Mononuclear cell (primary cell): ENCODE results near the gene PIWIL4. TPM values are rescaled to one million over a fixed set of nuclear protein-coding genes. Genes with fewer than 3 reads are reported as not detected.

Experiments
- H3K27me3 ChIP-seq: 2 replicates; pipeline ENCODE4 v1.6.0; 2011; ENCODE audit warnings: low read length, control low read depth; ENCODE audit not compliant: insufficient read depth
- H3K4me1 ChIP-seq: 2 replicates; pipeline ENCODE4 v1.5.1; 2011; ENCODE audit warnings: mild to moderate bottlenecking, low read length, control low read depth; ENCODE audit not compliant: insufficient read depth
- H3K4me3 ChIP-seq: 2 replicates; pipeline ENCODE4 v1.5.1; 2011; ENCODE audit warnings: mild to moderate bottlenecking, low read length, moderate library complexity
- H3K9me3 ChIP-seq: 2 replicates; pipeline ENCODE4 v1.5.1; 2011; ENCODE audit warnings: low read depth, mild to moderate bottlenecking, control low read depth, low read length
- total RNA-seq: library from RNA; depleted of rRNA; stranded (reverse); fragments of >200 nt; gene quantifications from one replicate; pipeline ENCODE4 v1.2.3, GENCODE V29; 2012

Gene PIWIL4
- total RNA-seq = 5.2 TPM

- Histone ChIP-seq H3K4me3 (no peak within 1 kb of the TSS), H3K4me1 (peaks cover 9% of the 10 kb centered on the region), H3K9me3 (no peaks in the 10 kb centered on the region), H3K27me3 (no peaks in the 10 kb centered on the region)
Measured at GRCh38 chr11:94567181-94567670, at the start of gene PIWIL4. Gene PIWIL4, plus strand, starts transcription at chr11:94567368. Its CDS starts 151 bp downstream, at chr11:94567519.

- H3K4me1 ChIP-seq = peaks cover 9% of the 10 kb centered on the region
- H3K27me3 ChIP-seq = no peaks in the 10 kb centered on the region
- no peaks in the 10 kb centered on the region for H3K9me3 ChIP-seq
- H3K4me3 ChIP-seq = no peak overlapping the region
Measured at GRCh38 chr11:94518300-94518699, 48.9 kb upstream of the PIWIL4 start.

- Histone ChIP-seq H3K4me3 (no peak overlapping the region), H3K27me3 (no peaks in the 10 kb centered on the region), H3K4me1 (peaks cover 7% of the 10 kb centered on the region), H3K9me3 (no peaks in the 10 kb centered on the region)
Measured at GRCh38 chr11:94519478-94520084, 47.6 kb upstream of the PIWIL4 start.

DNA sequence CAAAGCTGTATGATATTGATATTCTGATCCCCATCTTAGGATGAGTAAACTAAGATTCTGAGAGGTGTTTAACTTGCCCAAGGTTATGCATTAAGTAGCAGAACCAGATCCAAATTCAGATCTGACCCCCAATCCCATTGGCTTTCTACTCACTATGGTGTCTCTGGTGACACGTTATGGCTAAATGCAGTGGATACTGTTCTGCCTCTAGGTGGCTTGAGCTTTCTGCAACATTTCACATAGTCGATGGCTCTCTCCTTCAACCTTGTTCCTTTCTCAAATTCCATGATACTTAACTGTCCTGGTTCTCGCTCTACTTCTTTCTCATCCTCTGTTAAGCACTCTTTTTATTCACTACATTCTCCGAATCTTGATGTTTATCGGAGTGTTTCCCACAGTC is 45.5 kb upstream of the PIWIL4 start:
- no peaks in the 10 kb centered on the region for H3K27me3 ChIP-seq
- H3K9me3 ChIP-seq = no peaks in the 10 kb centered on the region
- peaks cover 18% of the 10 kb centered on the region for H3K4me1 ChIP-seq
- no peak overlapping the region for H3K4me3 ChIP-seq

- Histone ChIP-seq H3K27me3 (no peaks in the 10 kb centered on the region), H3K4me1 (peaks cover 18% of the 10 kb centered on the region), H3K9me3 (no peaks in the 10 kb centered on the region), H3K4me3 (no peak overlapping the region)
Measured at GRCh38 chr11:94524341-94524740, 42.8 kb upstream of the PIWIL4 start.

- Histone ChIP-seq H3K4me1 (peaks cover 10% of the 10 kb centered on the region), H3K27me3 (no peaks in the 10 kb centered on the region), H3K4me3 (no peak overlapping the region), H3K9me3 (no peaks in the 10 kb centered on the region)
Measured at GRCh38 chr11:94525546-94526324, 41.4 kb upstream of the PIWIL4 start.

DNA sequence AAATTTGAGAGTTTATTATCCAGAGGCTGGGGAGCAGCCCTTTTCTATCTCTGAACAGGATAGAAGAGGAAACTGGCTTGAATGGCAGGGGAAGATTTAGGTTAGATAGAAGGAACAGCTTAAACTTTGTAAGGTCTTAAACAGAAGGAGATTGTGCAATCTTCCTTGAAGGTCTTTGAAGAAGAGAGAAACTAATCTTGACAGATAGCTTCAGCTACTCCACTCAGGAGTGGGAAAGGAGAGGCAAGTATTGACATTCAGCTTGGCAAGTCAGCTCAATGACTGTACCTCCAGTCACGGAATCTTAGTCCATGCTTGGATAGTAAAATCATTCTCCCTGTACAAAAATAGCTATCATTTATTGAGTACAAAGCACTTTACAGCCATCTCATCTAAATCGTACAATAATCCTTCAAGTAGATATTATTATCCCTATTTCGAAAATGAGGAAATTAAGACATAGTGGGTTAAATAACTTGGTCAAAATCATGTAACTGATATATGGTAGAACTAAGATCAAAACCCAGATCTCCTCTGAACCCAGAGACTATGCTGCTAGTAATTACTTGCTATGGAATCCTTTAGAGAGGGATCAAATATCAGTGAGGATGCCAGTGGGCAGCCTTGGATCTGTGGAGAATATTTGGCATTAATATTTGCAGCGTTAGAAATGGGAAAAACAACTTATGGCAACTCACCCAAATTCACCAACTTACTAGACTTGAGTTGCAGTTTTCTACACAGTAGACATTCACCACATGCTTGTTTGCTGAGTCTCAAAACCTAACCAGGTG is 40.3 kb upstream of the PIWIL4 start:
- peaks cover 10% of the 10 kb centered on the region for H3K4me1 ChIP-seq
- H3K9me3 ChIP-seq = no peaks in the 10 kb centered on the region
- H3K4me3 ChIP-seq = no peak overlapping the region
- H3K27me3 ChIP-seq = no peaks in the 10 kb centered on the region

DNA sequence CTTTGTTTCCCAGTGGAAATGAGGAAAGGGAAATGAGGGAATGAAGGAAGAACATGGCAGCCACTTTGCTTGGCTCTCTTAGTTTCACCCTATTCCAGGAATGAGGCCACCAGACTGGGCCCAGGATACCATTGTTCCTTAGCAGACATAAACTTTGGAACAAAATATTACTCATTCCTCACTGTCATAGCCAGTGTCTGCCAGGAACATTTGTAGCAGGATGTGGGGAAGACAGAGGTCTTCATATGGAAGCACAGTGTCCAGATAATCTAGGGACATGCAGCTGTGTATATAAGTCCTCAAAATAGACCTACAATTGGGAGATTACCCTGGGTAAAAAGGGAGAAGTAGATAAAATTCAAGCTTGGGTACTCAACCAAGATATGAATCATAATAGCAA is 38.6 kb upstream of the PIWIL4 start:
- H3K27me3 ChIP-seq = no peaks in the 10 kb centered on the region
- H3K4me3 ChIP-seq = no peak overlapping the region
- H3K4me1 ChIP-seq = peaks cover 12% of the 10 kb centered on the region
- no peaks in the 10 kb centered on the region for H3K9me3 ChIP-seq

DNA sequence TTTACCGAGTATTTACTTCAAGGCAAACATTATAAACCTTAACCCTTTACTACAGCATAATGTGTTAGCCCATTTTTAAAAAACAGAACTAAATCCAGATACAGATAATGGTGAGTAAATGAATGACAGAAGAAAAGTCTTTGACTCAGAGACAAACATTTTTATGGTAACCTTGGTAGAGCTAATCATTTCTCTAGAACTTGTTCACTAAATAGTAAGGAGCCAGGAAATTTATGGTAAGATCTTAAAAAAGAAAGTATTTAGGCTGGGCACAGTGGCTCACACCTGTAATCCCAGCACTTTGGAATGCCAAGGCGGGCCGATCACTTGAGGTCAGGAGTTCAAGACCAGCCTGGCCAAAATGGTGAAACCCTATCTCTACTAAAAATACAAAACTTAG is 35.0 kb upstream of the PIWIL4 start:
- H3K4me1 ChIP-seq = peaks cover 14% of the 10 kb centered on the region
- H3K27me3 ChIP-seq = no peaks in the 10 kb centered on the region
- no peak overlapping the region for H3K4me3 ChIP-seq
- H3K9me3 ChIP-seq = no peaks in the 10 kb centered on the region

DNA sequence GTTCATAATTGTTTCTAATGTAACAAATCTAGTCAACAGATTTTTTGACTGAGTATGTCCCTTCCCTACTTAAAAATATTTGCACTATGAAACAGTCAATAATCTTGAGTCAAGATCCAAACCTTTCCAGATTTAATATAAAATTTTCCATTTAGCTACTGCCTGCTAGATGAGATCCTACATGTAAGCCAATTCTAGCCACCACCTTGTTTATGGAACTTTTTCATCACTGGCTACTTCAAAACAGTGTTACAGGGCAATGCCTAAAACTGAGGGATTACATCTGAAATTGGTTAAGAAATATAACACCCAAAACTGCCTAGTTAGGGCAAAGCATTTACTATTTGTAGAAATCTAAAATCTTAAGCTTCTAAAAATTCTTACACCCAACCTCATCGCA is 34.0 kb upstream of the PIWIL4 start:
- no peak overlapping the region for H3K4me3 ChIP-seq

DNA sequence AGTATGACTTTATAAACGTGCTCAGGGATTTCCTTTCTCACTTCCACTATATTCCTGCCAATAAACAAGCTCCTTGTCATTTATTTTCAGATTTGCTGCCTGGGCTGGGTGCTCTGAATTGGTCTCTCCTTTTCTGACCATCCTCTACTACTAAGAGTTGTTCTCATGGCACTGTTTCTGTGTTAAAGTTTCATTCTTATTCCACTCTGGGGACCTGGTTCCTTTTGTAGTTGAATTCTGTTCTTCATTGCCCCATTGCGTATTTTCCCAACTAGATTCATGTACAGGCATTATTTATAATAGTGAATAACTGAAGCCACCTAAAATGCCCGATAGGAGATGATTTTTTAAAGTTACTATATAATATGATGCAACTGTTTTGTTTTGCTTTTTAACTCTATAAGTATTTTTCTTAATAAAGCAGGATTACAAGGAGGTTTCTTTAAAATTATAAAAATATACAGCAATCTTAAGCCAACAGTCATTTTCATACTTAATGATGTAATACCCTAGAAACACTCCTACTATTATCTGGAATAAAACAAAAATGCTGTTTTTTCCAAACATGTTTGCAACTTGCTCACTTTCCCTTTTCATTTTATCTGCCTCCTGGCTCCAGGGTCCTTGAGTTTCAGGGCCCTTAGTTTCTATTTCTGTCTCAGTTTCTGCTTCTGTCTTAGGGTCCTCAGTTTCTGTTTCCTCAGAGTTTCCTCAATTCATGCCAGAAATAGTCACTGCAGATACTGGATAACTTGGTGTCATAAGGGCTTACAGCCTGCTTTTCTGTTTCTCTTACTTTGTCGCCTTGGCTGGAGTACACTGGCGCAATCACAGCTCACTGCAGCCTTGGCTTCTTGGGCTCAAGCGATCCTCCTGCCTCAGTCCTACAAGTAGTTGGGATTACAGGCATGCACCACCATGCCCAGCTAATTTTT is 33.2 kb upstream of the PIWIL4 start:
- no peaks in the 10 kb centered on the region for H3K9me3 ChIP-seq
- H3K4me1 ChIP-seq = peaks cover 20% of the 10 kb centered on the region
- H3K27me3 ChIP-seq = no peaks in the 10 kb centered on the region
- no peak overlapping the region for H3K4me3 ChIP-seq

More for the DNA sequence above, 34.0 kb upstream of the PIWIL4 start:
- H3K4me1 ChIP-seq = peaks cover 20% of the 10 kb centered on the region
- no peaks in the 10 kb centered on the region for H3K27me3 ChIP-seq
- H3K9me3 ChIP-seq = no peaks in the 10 kb centered on the region

GRCh38 chr11:94536386-94536785 is 30.8 kb upstream of the PIWIL4 start:
- no peaks in the 10 kb centered on the region for H3K9me3 ChIP-seq
- H3K27me3 ChIP-seq = no peaks in the 10 kb centered on the region
- H3K4me1 ChIP-seq = peaks cover 20% of the 10 kb centered on the region
- H3K4me3 ChIP-seq = no peak overlapping the region

DNA sequence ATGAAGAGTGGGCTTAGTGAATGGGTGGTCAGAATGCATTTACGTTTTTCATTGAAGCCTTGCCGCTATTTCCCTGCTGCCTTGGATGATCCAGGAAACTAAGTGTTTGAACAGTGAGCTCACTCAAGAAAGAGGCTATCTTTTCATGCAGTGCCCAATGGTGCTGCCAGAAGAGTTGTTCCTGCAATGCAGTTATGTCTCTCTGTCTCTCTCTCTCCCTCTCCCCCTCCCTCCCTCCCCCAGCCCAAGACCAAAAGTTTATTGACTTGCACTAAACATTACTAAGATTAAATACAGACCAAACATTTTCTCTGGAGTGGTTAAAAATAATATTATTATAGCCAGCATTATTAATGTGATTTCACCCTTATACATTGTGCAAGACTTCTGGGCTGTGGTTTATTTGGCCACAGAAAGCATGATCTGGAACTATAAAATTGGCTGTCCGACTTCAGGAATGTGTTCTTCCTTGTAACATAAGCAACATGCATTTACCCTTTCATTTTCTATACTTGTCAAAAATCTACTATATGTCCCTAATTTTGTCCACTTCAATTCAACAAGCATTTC is 30.1 kb upstream of the PIWIL4 start:
- no peak overlapping the region for H3K4me3 ChIP-seq
- H3K27me3 ChIP-seq = no peaks in the 10 kb centered on the region
- H3K4me1 ChIP-seq = peaks cover 20% of the 10 kb centered on the region
- no peaks in the 10 kb centered on the region for H3K9me3 ChIP-seq

DNA sequence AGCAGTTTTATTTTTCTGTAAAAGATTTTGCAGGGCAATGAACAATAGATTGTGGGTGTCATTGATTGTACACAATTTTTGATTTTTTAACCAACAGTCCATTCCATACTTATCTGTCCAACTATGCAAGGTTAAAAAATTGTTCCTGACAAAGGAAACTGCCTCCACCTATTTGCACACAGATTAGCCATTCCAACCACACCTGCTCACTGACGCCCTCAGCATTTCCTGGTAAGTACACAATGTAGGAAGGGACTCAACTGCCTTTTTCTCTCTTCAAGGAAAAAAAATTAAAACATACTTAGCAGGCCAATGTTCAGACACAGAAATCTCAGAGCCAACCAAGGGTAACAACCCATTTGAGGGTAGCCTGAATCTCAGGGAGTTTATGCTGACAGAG is 27.7 kb upstream of the PIWIL4 start:
- Histone ChIP-seq H3K4me3 (no peak overlapping the region), H3K9me3 (no peaks in the 10 kb centered on the region), H3K27me3 (no peaks in the 10 kb centered on the region)

More for the DNA sequence above, 27.7 kb upstream of the PIWIL4 start:
- H3K4me1 ChIP-seq = peaks cover 25% of the 10 kb centered on the region
